DND-41 (cell line): Measurements from ENCODE around the gene SNAPC2.

ENCODE experiments used
- EZH2 ChIP-seq: IDR thresholded peaks from 3 replicates; pipeline ENCODE4 v1.6.1; 2012; ENCODE audit warnings: borderline replicate concordance, low read depth, mild to moderate bottlenecking, moderate library complexity, low read length, inconsistent platforms; ENCODE audit not compliant: severe bottlenecking
- TF ChIP-seq, protein P1 (sequence below): IDR thresholded peaks from 2 replicates; pipeline ENCODE4 v1.5.1; 2012; ENCODE audit warnings: borderline replicate concordance, low read length, moderate library complexity, mild to moderate bottlenecking; ENCODE audit not compliant: poor library complexity, severe bottlenecking; ENCODE audit errors: extremely low read depth

DNA sequence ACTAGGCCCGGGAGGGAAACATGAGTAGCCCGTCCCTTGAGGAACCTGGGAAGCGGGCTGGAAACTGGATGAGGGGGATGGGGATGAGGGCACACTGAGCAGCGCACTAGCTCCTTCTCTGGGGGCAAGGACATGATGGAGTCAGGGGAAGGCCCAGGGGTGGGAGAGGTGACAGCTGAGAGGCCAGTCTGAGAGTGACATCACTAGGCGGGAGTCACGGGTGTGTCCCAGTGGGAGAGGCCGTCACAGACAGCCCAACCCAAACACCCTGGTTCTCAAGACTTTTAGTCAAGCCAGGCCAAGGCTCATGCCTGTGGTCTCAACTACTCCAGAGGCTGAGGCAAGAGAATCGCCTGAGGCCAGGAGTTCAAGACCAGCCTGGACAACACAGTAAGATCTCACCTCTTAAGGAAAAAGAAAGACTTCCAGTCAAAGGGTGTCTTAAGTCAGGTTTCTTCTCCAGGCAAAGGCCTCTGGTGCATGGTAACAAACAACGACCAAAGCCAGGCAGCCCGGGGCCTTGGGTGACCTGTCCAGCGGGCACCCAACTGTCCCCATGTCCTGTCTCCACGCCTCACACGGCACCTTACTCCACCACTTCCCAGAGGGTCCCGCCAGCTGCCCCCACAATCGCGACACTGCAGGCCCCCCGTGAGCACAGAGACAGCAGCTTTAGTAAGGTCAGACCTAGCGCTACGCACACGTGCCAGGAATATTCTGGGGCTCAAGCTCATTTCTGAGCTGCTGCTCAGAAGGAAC is 48.8 kb downstream of the SNAPC2 start:
- TF ChIP-seq, protein P1, sequence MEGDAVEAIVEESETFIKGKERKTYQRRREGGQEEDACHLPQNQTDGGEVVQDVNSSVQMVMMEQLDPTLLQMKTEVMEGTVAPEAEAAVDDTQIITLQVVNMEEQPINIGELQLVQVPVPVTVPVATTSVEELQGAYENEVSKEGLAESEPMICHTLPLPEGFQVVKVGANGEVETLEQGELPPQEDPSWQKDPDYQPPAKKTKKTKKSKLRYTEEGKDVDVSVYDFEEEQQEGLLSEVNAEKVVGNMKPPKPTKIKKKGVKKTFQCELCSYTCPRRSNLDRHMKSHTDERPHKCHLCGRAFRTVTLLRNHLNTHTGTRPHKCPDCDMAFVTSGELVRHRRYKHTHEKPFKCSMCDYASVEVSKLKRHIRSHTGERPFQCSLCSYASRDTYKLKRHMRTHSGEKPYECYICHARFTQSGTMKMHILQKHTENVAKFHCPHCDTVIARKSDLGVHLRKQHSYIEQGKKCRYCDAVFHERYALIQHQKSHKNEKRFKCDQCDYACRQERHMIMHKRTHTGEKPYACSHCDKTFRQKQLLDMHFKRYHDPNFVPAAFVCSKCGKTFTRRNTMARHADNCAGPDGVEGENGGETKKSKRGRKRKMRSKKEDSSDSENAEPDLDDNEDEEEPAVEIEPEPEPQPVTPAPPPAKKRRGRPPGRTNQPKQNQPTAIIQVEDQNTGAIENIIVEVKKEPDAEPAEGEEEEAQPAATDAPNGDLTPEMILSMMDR, result no peak
- no peak for TF ChIP-seq EZH2
